MM.1S (cell line): ENCODE measurements around the gene USP24.
"Not testable (repeated sequence)": the region's sequence is repeated elsewhere in the genome, so short reads cannot be mapped to it uniquely, and the experiment has no call there.

ENCODE experiments used
- DNase-seq: peaks from one replicate; pipeline ENCODE4 v3.0.0-alpha.2; 2015
- H2AFZ ChIP-seq: fragments of 300-600 bp; sonication (generic); 2 replicates; pipeline ENCODE4 v1.6.0; 2016; ENCODE audit warnings: antibody characterized with exemption, low read length
- H3F3A ChIP-seq: fragments of 300-600 bp; sonication (generic); 2 replicates; pipeline ENCODE4 v1.6.1; 2016; ENCODE audit warnings: mild to moderate bottlenecking, antibody characterized with exemption, low read length, moderate library complexity, mixed read lengths; ENCODE audit not compliant: insufficient read depth
- H3K27ac ChIP-seq: fragments of 300-600 bp; sonication (generic); 2 replicates; pipeline ENCODE4 v1.5.1; 2016; ENCODE audit warnings: mild to moderate bottlenecking, low read length
- H3K27me3 ChIP-seq: fragments of 300-600 bp; sonication (generic); replicated peaks from 2 replicates; pipeline ENCODE4 v1.6.0; 2016; ENCODE audit warnings: low read length; ENCODE audit not compliant: insufficient read depth
- H3K36me3 ChIP-seq: fragments of 300-600 bp; sonication (generic); replicated peaks from 2 replicates; pipeline ENCODE4 v1.6.1; 2016; ENCODE audit warnings: mild to moderate bottlenecking, low read length, mixed read lengths; ENCODE audit not compliant: insufficient read depth
- H3K4me1 ChIP-seq: fragments of 300-600 bp; sonication (generic); 2 replicates; pipeline ENCODE4 v1.6.1; 2016; ENCODE audit warnings: low read length, mixed read lengths
- H3K4me2 ChIP-seq: fragments of 300-600 bp; sonication (generic); 2 replicates; pipeline ENCODE4 v1.6.0; 2016; ENCODE audit warnings: low read depth, low read length
- H3K4me3 ChIP-seq: fragments of 300-600 bp; sonication (generic); 2 replicates; pipeline ENCODE4 v1.5.1; 2016; ENCODE audit warnings: low read length, mixed read lengths
- H3K79me2 ChIP-seq: fragments of 300-600 bp; sonication (generic); 2 replicates; pipeline ENCODE4 v1.6.1; 2016; ENCODE audit warnings: mixed run types, low read length, mixed read lengths
- H3K9ac ChIP-seq: fragments of 300-600 bp; sonication (generic); 2 replicates; pipeline ENCODE4 v1.6.1; 2016; ENCODE audit warnings: low read length, mixed read lengths
- H3K9me2 ChIP-seq: fragments of 300-600 bp; sonication (generic); replicated peaks from 2 replicates; pipeline ENCODE4 v1.6.1; 2016; ENCODE audit warnings: mild to moderate bottlenecking, low read length, mixed read lengths; ENCODE audit not compliant: insufficient read depth
- H3K9me3 ChIP-seq: fragments of 300-600 bp; sonication (generic); replicated peaks from 2 replicates; pipeline ENCODE4 v1.6.1; 2016; ENCODE audit warnings: mild to moderate bottlenecking, low read length, mixed read lengths; ENCODE audit not compliant: insufficient read depth
- H4K20me1 ChIP-seq: fragments of 300-600 bp; sonication (generic); 2 replicates; pipeline ENCODE4 v1.6.1; 2016; ENCODE audit warnings: mild to moderate bottlenecking, low read length, moderate library complexity, mixed read lengths; ENCODE audit not compliant: insufficient read depth
- EZH2 ChIP-seq: fragments of 300-600 bp; sonication (generic); optimal IDR thresholded peaks from 2 replicates; pipeline ENCODE3; 2017; ENCODE audit warnings: low read depth, mild to moderate bottlenecking, antibody characterized with exemption, low read length, mixed read lengths
- EZH2phosphoT487 ChIP-seq: fragments of 300-600 bp; sonication (generic); IDR thresholded peaks from 2 replicates; pipeline ENCODE4 v1.6.1; 2018; ENCODE audit warnings: antibody characterized with exemption, low read length
- TF ChIP-seq, protein P1 (sequence below): fragments of 300-600 bp; sonication (generic); IDR thresholded peaks from 2 replicates; pipeline ENCODE4 v1.5.1; 2016; ENCODE audit warnings: antibody characterized with exemption, low read length, mixed read lengths

Gene USP24

DNA sequence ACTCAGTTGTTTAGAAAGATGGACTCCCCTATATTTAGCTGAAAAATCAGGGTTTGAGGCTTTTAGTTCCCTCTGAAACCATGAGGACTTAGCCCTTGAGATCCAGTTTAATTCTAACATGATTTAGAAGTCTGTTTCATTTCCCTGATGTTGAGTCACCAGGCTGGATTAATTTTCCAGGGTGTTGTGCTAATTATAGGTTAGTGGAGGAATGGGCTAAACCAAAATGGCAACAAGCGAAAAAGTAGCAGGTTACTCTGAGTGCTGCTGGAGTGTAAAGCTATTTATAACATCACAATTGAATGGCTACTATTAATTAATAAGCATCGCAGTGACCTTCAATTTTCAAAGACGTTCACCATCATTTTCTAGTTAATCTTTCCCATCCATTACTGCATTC is 15.5 kb upstream of the USP24 start:
- H3K9me3 ChIP-seq: no peaks in the 10 kb centered on the region
- H3K4me2 ChIP-seq: no peak overlapping the region
- H2AFZ ChIP-seq: no peak overlapping the region
- no peak for DNase-seq
- H3K27me3 ChIP-seq: no peaks in the 10 kb centered on the region
- H3K4me1 ChIP-seq: 0 out of 2 replicates have a peak, but pooled peaks cover 3% of the 10 kb centered on the region
- H3K9ac ChIP-seq: no peak overlapping the region
- H3K27ac ChIP-seq: no peak overlapping the region
- no peak for TF ChIP-seq EZH2phosphoT487
- TF ChIP-seq, protein P1, sequence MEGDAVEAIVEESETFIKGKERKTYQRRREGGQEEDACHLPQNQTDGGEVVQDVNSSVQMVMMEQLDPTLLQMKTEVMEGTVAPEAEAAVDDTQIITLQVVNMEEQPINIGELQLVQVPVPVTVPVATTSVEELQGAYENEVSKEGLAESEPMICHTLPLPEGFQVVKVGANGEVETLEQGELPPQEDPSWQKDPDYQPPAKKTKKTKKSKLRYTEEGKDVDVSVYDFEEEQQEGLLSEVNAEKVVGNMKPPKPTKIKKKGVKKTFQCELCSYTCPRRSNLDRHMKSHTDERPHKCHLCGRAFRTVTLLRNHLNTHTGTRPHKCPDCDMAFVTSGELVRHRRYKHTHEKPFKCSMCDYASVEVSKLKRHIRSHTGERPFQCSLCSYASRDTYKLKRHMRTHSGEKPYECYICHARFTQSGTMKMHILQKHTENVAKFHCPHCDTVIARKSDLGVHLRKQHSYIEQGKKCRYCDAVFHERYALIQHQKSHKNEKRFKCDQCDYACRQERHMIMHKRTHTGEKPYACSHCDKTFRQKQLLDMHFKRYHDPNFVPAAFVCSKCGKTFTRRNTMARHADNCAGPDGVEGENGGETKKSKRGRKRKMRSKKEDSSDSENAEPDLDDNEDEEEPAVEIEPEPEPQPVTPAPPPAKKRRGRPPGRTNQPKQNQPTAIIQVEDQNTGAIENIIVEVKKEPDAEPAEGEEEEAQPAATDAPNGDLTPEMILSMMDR: no peak
- no peak overlapping the region for H3K4me3 ChIP-seq
- H3K79me2 ChIP-seq: no peaks in the 10 kb centered on the region
- no peaks in the 10 kb centered on the region for H3K36me3 ChIP-seq
- no peaks in the 10 kb centered on the region for H3K9me2 ChIP-seq
- no peaks in the 10 kb centered on the region for H3F3A ChIP-seq
- H4K20me1 ChIP-seq: no peaks in the 10 kb centered on the region

DNA sequence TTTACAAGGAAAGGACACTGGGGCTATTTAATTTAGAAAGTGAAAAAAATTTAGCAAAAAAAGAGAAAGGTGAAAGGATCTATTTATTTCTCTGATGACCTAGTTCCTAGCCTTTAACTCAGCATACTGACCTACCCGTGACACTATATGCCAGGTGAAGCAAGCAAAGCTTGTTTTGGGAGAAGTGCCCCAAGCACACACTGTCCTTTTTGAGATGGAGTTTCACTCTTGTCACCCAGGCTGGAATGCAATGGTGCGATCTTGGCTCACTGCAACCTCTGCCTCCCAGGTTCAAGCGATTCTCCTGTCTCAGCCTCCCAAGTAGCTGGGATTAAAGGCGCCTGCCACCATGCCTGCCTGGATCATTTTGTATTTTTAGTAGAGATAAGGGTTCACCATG is 14.6 kb upstream of the USP24 start:
- H3K4me2 ChIP-seq, H3K4me1 ChIP-seq, H2AFZ ChIP-seq, H3K9me2 ChIP-seq, H3K27ac ChIP-seq, H3K9me3 ChIP-seq, H3K4me3 ChIP-seq, H3K9ac ChIP-seq, DNase-seq, H3K36me3 ChIP-seq, H3F3A ChIP-seq, H3K79me2 ChIP-seq, H3K27me3 ChIP-seq, H4K20me1 ChIP-seq: not testable (repeated sequence)

DNA sequence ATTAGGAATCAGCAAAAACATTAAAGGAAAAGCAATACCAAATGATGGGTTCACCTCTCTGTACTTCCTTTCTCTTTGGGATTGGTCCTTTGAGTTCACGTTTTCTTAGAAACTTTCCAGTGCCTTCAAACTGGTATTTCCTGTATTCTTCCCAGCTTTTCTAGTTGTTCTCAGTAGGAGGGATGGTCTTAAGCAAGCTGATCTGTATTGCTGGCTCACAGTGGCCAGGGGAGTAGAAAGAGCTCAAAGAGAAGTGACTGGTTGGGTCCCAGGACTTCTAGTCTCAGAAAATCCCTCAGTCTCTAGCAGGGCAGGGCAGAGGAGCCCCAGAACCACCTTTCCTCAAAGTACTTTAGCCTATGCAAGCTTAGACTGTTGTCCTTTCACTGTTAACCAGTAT is 10.1 kb upstream of the USP24 start:
- no peak overlapping the region for H2AFZ ChIP-seq
- H3K9me2 ChIP-seq: no peaks in the 10 kb centered on the region
- no peaks in the 10 kb centered on the region for H3F3A ChIP-seq
- TF ChIP-seq EZH2phosphoT487 (no peak), EZH2 (no peak)
- TF ChIP-seq, protein P1: no peak
- no peaks in the 10 kb centered on the region for H3K27me3 ChIP-seq
- no peak overlapping the region for H3K9ac ChIP-seq
- no peaks in the 10 kb centered on the region for H3K36me3 ChIP-seq
- no peaks in the 10 kb centered on the region for H3K4me1 ChIP-seq
- H4K20me1 ChIP-seq: no peaks in the 10 kb centered on the region
- no peak overlapping the region for H3K27ac ChIP-seq
- no peaks in the 10 kb centered on the region for H3K9me3 ChIP-seq
- no peak overlapping the region for H3K4me2 ChIP-seq
- no peaks in the 10 kb centered on the region for H3K79me2 ChIP-seq
- H3K4me3 ChIP-seq: no peak overlapping the region
- DNase-seq: no peak

DNA sequence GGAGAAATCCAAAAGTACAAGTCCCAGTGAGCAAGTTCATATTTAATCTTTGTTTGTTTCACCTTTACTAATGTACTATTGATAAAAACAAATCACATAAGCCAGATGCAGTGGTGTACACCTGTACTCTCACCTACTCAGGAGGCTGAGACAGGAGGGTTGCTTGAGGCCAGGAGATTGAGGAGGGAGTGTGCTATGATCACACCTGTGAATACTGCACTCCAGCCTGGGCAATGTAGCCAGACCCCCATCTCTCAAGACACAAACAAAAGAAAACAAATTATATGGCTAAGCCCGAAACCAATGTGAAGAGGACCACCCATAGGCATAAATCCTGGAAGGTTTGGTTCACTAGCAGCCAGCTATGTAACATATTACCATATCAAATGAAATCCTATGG is 9.6 kb upstream of the USP24 start:
- no peak overlapping the region for H3K4me2 ChIP-seq
- H3K27ac ChIP-seq: no peak overlapping the region
- H3F3A ChIP-seq: no peaks in the 10 kb centered on the region

More for the DNA sequence above, 9.6 kb upstream of the USP24 start:
- Histone ChIP-seq H3K9me3 (no peaks in the 10 kb centered on the region), H3K79me2 (no peaks in the 10 kb centered on the region), H3K9me2 (no peaks in the 10 kb centered on the region), H3K36me3 (no peaks in the 10 kb centered on the region), H3K9ac (no peak overlapping the region), H3K4me1 (no peaks in the 10 kb centered on the region), H3K27me3 (no peaks in the 10 kb centered on the region), H2AFZ (no peak overlapping the region), H4K20me1 (no peaks in the 10 kb centered on the region), H3K4me3 (no peak overlapping the region)
- no peak for DNase-seq
- TF ChIP-seq, protein P1: no peak
- TF ChIP-seq EZH2phosphoT487: no peak
- TF ChIP-seq EZH2: no peak
